H9 (cell line): Measurements from ENCODE around the gene PLEKHM1. TPM values are rescaled to one million over a fixed set of nuclear protein-coding genes. Genes with fewer than 3 reads are reported as not detected.

Experiments
- DNase-seq: peaks from one replicate; pipeline ENCODE4 v3.0.0-alpha.2; 2017
- H2AFZ ChIP-seq: one replicate; pipeline ENCODE4 v1.6.1; 2013; ENCODE audit warnings: mild to moderate bottlenecking, low read length, control low read depth, moderate library complexity
- H2AK5ac ChIP-seq: 2 replicates; pipeline ENCODE4 v1.6.1; 2013; ENCODE audit warnings: low read length, control low read depth, mixed read lengths; ENCODE audit not compliant: insufficient read length
- H2BK120ac ChIP-seq: one replicate; pipeline ENCODE4 v1.6.1; 2013; ENCODE audit warnings: low read depth, mild to moderate bottlenecking, low read length, control low read depth, inconsistent platforms; ENCODE audit not compliant: poor library complexity, severe bottlenecking
- H2BK12ac ChIP-seq: 2 replicates; pipeline ENCODE4 v1.6.1; 2013; ENCODE audit warnings: low read length, control low read depth, mixed read lengths, low read depth; ENCODE audit not compliant: insufficient read length
- H2BK15ac ChIP-seq: 2 replicates; pipeline ENCODE4 v1.6.1; 2013; ENCODE audit warnings: low read depth, low read length, control low read depth
- H2BK20ac ChIP-seq: one replicate; pipeline ENCODE4 v1.6.1; 2013; ENCODE audit warnings: low read depth, mild to moderate bottlenecking, low read length, control low read depth, inconsistent platforms; ENCODE audit not compliant: poor library complexity, severe bottlenecking
- H2BK5ac ChIP-seq: 2 replicates; pipeline ENCODE4 v1.6.1; 2013; ENCODE audit warnings: low read length, control low read depth, mixed read lengths; ENCODE audit not compliant: insufficient read length
- H3K14ac ChIP-seq: 2 replicates; pipeline ENCODE4 v1.6.1; 2013; ENCODE audit warnings: low read length, control low read depth; ENCODE audit not compliant: insufficient read depth
- H3K18ac ChIP-seq: 2 replicates; pipeline ENCODE4 v1.6.1; 2013; ENCODE audit warnings: low read depth, mild to moderate bottlenecking, mixed read lengths, low read length, control low read depth; ENCODE audit not compliant: insufficient read length
- H3K23ac ChIP-seq: 2 replicates; pipeline ENCODE4 v1.6.1; 2013; ENCODE audit warnings: low read length, control low read depth, mixed read lengths, low read depth; ENCODE audit not compliant: insufficient read length
- H3K23me2 ChIP-seq: 2 replicates; pipeline ENCODE4 v1.6.1; 2013; ENCODE audit warnings: low read depth, mild to moderate bottlenecking, mixed read lengths, low read length, control low read depth; ENCODE audit not compliant: insufficient read length, poor library complexity, severe bottlenecking
- H3K27ac ChIP-seq: 2 replicates; pipeline ENCODE4 v1.5.1; 2013; ENCODE audit warnings: low read length, control low read depth, mixed read lengths, low read depth; ENCODE audit not compliant: insufficient read length
- H3K27me3 ChIP-seq: 2 replicates; pipeline ENCODE4 v1.6.1; 2013; ENCODE audit warnings: low read length, control low read depth, inconsistent platforms; ENCODE audit not compliant: insufficient read depth
- H3K4ac ChIP-seq: 2 replicates; pipeline ENCODE4 v1.6.1; 2013; ENCODE audit warnings: low read depth, mild to moderate bottlenecking, control low read depth, inconsistent platforms, low read length, moderate library complexity
- H3K4me1 ChIP-seq: 2 replicates; pipeline ENCODE4 v1.6.1; 2013; ENCODE audit warnings: low read length, control low read depth, inconsistent platforms; ENCODE audit not compliant: insufficient read depth
- H3K4me2 ChIP-seq: 2 replicates; pipeline ENCODE4 v1.6.1; 2013; ENCODE audit warnings: low read length, control low read depth, mixed read lengths; ENCODE audit not compliant: insufficient read length, insufficient read depth
- H3K56ac ChIP-seq: 2 replicates; pipeline ENCODE4 v1.6.1; 2013; ENCODE audit warnings: low read depth, mild to moderate bottlenecking, mixed read lengths, low read length, control low read depth; ENCODE audit not compliant: insufficient read length
- H3K79me1 ChIP-seq: 2 replicates; pipeline ENCODE4 v1.6.1; 2013; ENCODE audit warnings: low read depth, mild to moderate bottlenecking, moderate library complexity, low read length, control low read depth, inconsistent platforms; ENCODE audit not compliant: insufficient read depth, poor library complexity, severe bottlenecking
- H3K79me2 ChIP-seq: 2 replicates; pipeline ENCODE4 v1.6.1; 2013; ENCODE audit warnings: low read length, control low read depth, inconsistent platforms; ENCODE audit not compliant: insufficient read depth
- H3K9ac ChIP-seq: 2 replicates; pipeline ENCODE4 v1.6.1; 2013; ENCODE audit warnings: low read length, control low read depth, mixed read lengths; ENCODE audit not compliant: insufficient read length; ENCODE audit errors: extremely low read depth
- H3K9me3 ChIP-seq: one replicate; pipeline ENCODE4 v1.6.1; 2013; ENCODE audit warnings: low read depth, low read length, inconsistent platforms; ENCODE audit not compliant: control insufficient read depth
- H3T11ph ChIP-seq: one replicate; pipeline ENCODE4 v1.6.1; 2013; ENCODE audit warnings: mild to moderate bottlenecking, low read length, control low read depth, inconsistent platforms
- H4K20me1 ChIP-seq: one replicate; pipeline ENCODE4 v1.6.1; 2013; ENCODE audit not compliant: control insufficient read depth, insufficient read length, insufficient read depth
- H4K5ac ChIP-seq: 2 replicates; pipeline ENCODE4 v1.6.1; 2013; ENCODE audit warnings: low read depth, mild to moderate bottlenecking, mixed read lengths, low read length, control low read depth; ENCODE audit not compliant: insufficient read length
- H4K8ac ChIP-seq: replicated peaks from 2 replicates; pipeline ENCODE4 v1.6.1; 2013; ENCODE audit warnings: low read length, control low read depth, mixed read lengths, low read depth; ENCODE audit not compliant: insufficient read length
- H4K91ac ChIP-seq: 2 replicates; pipeline ENCODE4 v1.6.1; 2013; ENCODE audit warnings: low read depth, mild to moderate bottlenecking, moderate library complexity, mixed read lengths, low read length, control low read depth; ENCODE audit not compliant: insufficient read length
- H3K27ac Mint-ChIP-seq, 3 experiments: 2 replicates in 2 of 3; 3 replicates in 1 of 3; pipeline ENCODE4 v1.8.0; 2020 to 2021; ENCODE audit warnings: mixed read lengths in 3 of 3, mild to moderate bottlenecking in 1 of 3, moderate library complexity in 1 of 3
- H3K27me3 Mint-ChIP-seq: 2 replicates; pipeline ENCODE4 v1.8.0; 2021; ENCODE audit warnings: low read depth, mild to moderate bottlenecking, moderate library complexity, mixed read lengths
- H3K36me3 Mint-ChIP-seq, 3 experiments: 2 replicates in 2 of 3; 3 replicates in 1 of 3; pipeline ENCODE4 v1.8.0; 2020 to 2021; ENCODE audit warnings: low read depth in 3 of 3, mixed read lengths in 3 of 3; ENCODE audit not compliant: insufficient read depth in 1 of 3
- H3K4me1 Mint-ChIP-seq, 2 experiments: 2 replicates each; pipeline ENCODE4 v1.8.0; 2020; ENCODE audit warnings: mixed read lengths in 2 of 2
- H3K4me3 Mint-ChIP-seq, 2 experiments: 2 replicates in 1 of 2; 3 replicates in 1 of 2; pipeline ENCODE4 v1.8.0; 2020 to 2021; ENCODE audit warnings: mild to moderate bottlenecking in 2 of 2, mixed read lengths in 2 of 2, moderate library complexity in 1 of 2
- H3K9me3 Mint-ChIP-seq, 2 experiments: 2 replicates in 1 of 2; 3 replicates in 1 of 2; pipeline ENCODE4 v1.8.0; 2020; ENCODE audit warnings: mild to moderate bottlenecking in 2 of 2, mixed read lengths in 2 of 2, moderate library complexity in 1 of 2
- CTCF ChIP-seq: fragments of 200-600 bp; sonication (generic); conservative IDR thresholded peaks from 3 replicates; pipeline ENCODE4 v1.8.0; 2021; ENCODE audit warnings: antibody characterized with exemption, mild to moderate bottlenecking
- WGBS: extraction: QIAGEN DNeasy Blood & Tissue Kit; methylation state at CpG from one replicate; pipeline ENCODE4 v1.1.7; 2013; ENCODE audit warnings: missing lambda C conversion rate, low lambda C conversion rate, mixed read lengths; ENCODE audit not compliant: insufficient read length; ENCODE audit errors: extremely low coverage; 5-methylcytosine and 5-hydroxymethylcytosine counted together
- total RNA-seq: library from RNA; stranded (reverse); gene quantifications from 2 replicates; pipeline ENCODE4 v1.2.1, GENCODE V29; 2021

Gene PLEKHM1
- total RNA-seq, 1 experiment from 2014 or later: 20.7 TPM

GRCh38 chr17:45423304-45423974 is 67.1 kb downstream of the PLEKHM1 start:
- Histone ChIP-seq H4K20me1 (peaks cover 4% of the 10 kb centered on the region), H3K14ac (no peak overlapping the region), H3K4ac (no peak overlapping the region), H3K23ac (no peak overlapping the region), H3K27ac (no peak overlapping the region), H4K91ac (no peak overlapping the region), H2AFZ (no peak overlapping the region), H3K79me1 (no peaks in the 10 kb centered on the region), H2BK120ac (no peak overlapping the region), H2AK5ac (no peak overlapping the region), H3K56ac (no peak overlapping the region), H2BK20ac (no peak overlapping the region), H4K5ac (no peak overlapping the region), H3K27me3 (peaks cover 1% of the 10 kb centered on the region; the same call in 1 of the 2 replicates), H3K4me1 (no peaks in the 10 kb centered on the region), H3K18ac (no peak overlapping the region), H2BK12ac (no peak overlapping the region), H4K8ac (no peak overlapping the region), H3K79me2 (no peaks in the 10 kb centered on the region), H2BK5ac (no peak overlapping the region), H3K9me3 (no peaks in the 10 kb centered on the region), H2BK15ac (no peak overlapping the region), H3T11ph (no peak overlapping the region), H3K4me2 (no peak overlapping the region), H3K23me2 (no peaks in the 10 kb centered on the region), H3K9ac (no peak overlapping the region)
- Mint-ChIP-seq H3K27ac (no peak overlapping the region), H3K4me1 (peaks cover 17 to 25% of the 10 kb centered on the region in 2 experiments), H3K4me3 (no peak overlapping the region), H3K27me3 (peaks cover 26% of the 10 kb centered on the region), H3K9me3 (0 out of 5 replicates have a peak, but pooled peaks cover 1 to 2% of the 10 kb centered on the region in 2 experiments), H3K36me3 (peaks cover 0 to 6% (median 3%) of the 10 kb centered on the region in 3 experiments; a peak in 3 of 7 replicates)
- no peak for TF ChIP-seq CTCF
- no peak for DNase-seq
- WGBS: no CpG with 5 or more reads among the region's 8 CpGs
